ENCODE measurements around the gene FGF6. TPM values are rescaled to one million over a fixed set of nuclear protein-coding genes. Genes with fewer than 3 reads are reported as not detected.

FGF6 gene
- total RNA-seq, 1 donor = not detected

DNA sequence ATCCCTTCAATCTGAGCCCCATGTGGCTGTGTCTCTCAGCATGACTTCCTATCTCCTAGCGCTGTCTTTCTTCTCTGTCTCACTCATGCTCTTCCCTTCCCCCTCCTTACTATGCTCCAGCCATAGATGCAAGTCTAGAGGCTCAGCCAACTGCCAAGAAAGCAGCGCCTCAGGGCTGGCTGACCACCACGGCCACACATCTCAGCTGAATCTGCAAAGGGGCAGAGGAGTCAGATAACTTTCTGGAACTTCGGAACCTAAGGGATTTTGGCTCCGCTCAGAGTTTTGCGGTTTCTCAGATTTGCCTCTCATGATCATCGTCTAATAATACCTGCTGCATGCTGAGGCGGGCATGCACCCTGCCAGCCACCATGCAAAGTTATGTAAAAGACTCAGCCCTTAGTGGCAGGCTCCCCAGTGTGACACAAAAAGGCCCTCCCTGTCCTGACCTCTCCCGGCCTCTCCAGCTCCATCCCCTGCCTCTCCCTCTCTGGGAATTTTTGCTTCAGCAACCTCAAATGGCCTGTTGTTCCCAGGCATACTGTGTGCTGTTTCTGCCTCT is 5.0 kb upstream of the FGF6 start:
- Histone ChIP-seq H2AFZ (ENCODE audit: low read length) (no peak overlapping the region), H3K36me3 (ENCODE audit: insufficient read depth, low read length) (no peaks in the 10 kb centered on the region), H3K9me3 (ENCODE audit: low read depth, low read length) (no peaks in the 10 kb centered on the region), H4K20me1 (ENCODE audit: insufficient read depth, low read length) (no peaks in the 10 kb centered on the region), H3K4me3 (ENCODE audit: insufficient read depth, low read length) (no peak overlapping the region), H3K27ac (ENCODE audit: low read depth, low read length) (no peak overlapping the region), H3K27me3 (ENCODE audit: insufficient read depth, low read length) (peaks cover 7% of the 10 kb centered on the region), H3K79me2 (ENCODE audit: insufficient read depth, low read length) (no peaks in the 10 kb centered on the region), H3K4me1 (ENCODE audit: insufficient read depth, low read length) (no peaks in the 10 kb centered on the region), H3K4me2 (ENCODE audit: insufficient read depth, low read length) (no peak overlapping the region)
- peak; percentile 46 for DNase-seq (ENCODE audit: insufficient read length, low spot score, missing footprints)
- TF ChIP-seq, protein P1, sequence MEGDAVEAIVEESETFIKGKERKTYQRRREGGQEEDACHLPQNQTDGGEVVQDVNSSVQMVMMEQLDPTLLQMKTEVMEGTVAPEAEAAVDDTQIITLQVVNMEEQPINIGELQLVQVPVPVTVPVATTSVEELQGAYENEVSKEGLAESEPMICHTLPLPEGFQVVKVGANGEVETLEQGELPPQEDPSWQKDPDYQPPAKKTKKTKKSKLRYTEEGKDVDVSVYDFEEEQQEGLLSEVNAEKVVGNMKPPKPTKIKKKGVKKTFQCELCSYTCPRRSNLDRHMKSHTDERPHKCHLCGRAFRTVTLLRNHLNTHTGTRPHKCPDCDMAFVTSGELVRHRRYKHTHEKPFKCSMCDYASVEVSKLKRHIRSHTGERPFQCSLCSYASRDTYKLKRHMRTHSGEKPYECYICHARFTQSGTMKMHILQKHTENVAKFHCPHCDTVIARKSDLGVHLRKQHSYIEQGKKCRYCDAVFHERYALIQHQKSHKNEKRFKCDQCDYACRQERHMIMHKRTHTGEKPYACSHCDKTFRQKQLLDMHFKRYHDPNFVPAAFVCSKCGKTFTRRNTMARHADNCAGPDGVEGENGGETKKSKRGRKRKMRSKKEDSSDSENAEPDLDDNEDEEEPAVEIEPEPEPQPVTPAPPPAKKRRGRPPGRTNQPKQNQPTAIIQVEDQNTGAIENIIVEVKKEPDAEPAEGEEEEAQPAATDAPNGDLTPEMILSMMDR (IDR thresholded peaks at IDR 0.05; ENCODE audit: extremely low read depth, low read depth, low read length) = no peak

DNA sequence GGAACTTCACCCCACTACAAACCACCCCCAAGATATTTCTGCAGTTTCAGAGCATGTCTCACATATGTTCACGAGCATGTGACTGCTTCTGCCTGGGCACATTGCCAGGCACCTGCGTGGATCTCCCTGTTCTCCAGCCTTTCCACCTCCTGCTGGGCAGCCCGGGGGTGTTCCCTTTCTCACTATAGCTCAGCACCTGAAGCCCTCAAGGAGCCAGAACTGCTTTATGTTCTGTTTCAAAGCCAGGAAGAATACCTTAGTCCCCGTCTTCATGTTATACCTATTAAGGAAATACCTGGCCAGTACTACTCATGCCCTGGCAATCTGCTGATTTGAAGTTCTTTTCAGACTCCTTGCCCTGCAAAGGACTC is 4.2 kb upstream of the FGF6 start:
- Histone ChIP-seq H3K4me2 (ENCODE audit: insufficient read depth, low read length) (no peak overlapping the region), H3K27ac (ENCODE audit: low read depth, low read length) (no peak overlapping the region), H3K36me3 (ENCODE audit: insufficient read depth, low read length) (no peaks in the 10 kb centered on the region)

DNA sequence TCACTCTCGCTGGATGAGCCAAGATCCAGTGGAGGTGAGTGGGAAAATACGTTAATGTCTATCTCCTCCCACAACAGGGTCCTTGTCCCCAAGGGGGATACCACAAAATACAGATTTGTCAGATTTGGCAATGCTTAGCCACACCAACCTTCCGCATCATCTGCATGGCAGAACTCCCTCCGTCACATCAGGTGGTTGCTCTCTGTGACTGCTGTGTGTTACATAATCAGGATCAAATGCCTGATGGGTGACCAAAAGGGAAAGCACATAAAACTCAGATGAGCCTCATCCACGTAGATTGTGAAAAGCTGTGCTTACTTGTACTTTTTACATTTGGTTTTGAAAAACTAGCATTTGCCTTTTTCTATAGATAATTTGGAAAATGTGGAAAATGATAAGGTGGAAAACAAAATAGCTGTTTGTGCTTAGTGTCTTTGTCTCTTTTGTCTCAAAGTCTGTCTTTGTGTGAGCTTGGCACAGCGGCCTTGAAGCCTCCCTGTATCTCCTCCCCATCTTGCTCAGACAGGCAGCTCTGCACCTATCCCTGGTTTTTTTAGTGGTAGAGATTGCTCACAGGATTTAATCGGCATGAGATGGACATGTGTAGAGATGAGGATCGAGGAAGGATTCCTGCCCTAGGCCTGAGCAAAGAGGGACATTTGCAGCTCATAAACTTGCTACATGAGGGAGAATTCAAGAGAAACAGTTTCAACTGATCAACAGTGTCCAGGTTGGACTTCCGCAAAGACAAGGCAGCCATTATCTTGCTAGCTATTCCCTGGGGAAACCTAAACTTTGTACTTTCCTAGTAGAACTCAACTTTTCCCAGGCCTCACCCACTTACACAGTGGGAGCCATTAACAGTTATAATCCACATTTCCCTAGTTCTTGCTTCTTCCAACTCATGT is 3.6 kb upstream of the FGF6 start:
- Histone ChIP-seq H3K27me3 (ENCODE audit: insufficient read depth, low read length) (peaks cover 7% of the 10 kb centered on the region), H3K79me2 (ENCODE audit: insufficient read depth, low read length) (no peaks in the 10 kb centered on the region), H3K9me3 (ENCODE audit: low read depth, low read length) (no peaks in the 10 kb centered on the region), H3K27ac (ENCODE audit: low read depth, low read length) (no peak overlapping the region), H3K4me1 (ENCODE audit: insufficient read depth, low read length) (no peaks in the 10 kb centered on the region), H3K4me3 (ENCODE audit: insufficient read depth, low read length) (no peak overlapping the region), H3K36me3 (ENCODE audit: insufficient read depth, low read length) (no peaks in the 10 kb centered on the region), H3K4me2 (ENCODE audit: insufficient read depth, low read length) (no peak overlapping the region), H4K20me1 (ENCODE audit: insufficient read depth, low read length) (no peaks in the 10 kb centered on the region), H2AFZ (ENCODE audit: low read length) (no peak overlapping the region)
- TF ChIP-seq, protein P1 (IDR thresholded peaks at IDR 0.05; ENCODE audit: extremely low read depth, low read depth, low read length) = no peak
- no peak for DNase-seq (ENCODE audit: insufficient read length, low spot score, missing footprints)

More for the DNA sequence above, 4.2 kb upstream of the FGF6 start:
- H3K27me3 ChIP-seq (ENCODE audit: insufficient read depth, low read length) = peaks cover 7% of the 10 kb centered on the region
- H3K4me3 ChIP-seq (ENCODE audit: insufficient read depth, low read length) = no peak overlapping the region
- H3K4me1 ChIP-seq (ENCODE audit: insufficient read depth, low read length) = no peaks in the 10 kb centered on the region
- DNase-seq (ENCODE audit: insufficient read length, low spot score, missing footprints) = peak; percentile 51
- TF ChIP-seq, protein P1 (IDR thresholded peaks at IDR 0.05; ENCODE audit: extremely low read depth, low read depth, low read length) = no peak
- no peaks in the 10 kb centered on the region for H3K79me2 ChIP-seq (ENCODE audit: insufficient read depth, low read length)
- H2AFZ ChIP-seq (ENCODE audit: low read length) = no peak overlapping the region
- H4K20me1 ChIP-seq (ENCODE audit: insufficient read depth, low read length) = no peaks in the 10 kb centered on the region
- no peaks in the 10 kb centered on the region for H3K9me3 ChIP-seq (ENCODE audit: low read depth, low read length)

DNA sequence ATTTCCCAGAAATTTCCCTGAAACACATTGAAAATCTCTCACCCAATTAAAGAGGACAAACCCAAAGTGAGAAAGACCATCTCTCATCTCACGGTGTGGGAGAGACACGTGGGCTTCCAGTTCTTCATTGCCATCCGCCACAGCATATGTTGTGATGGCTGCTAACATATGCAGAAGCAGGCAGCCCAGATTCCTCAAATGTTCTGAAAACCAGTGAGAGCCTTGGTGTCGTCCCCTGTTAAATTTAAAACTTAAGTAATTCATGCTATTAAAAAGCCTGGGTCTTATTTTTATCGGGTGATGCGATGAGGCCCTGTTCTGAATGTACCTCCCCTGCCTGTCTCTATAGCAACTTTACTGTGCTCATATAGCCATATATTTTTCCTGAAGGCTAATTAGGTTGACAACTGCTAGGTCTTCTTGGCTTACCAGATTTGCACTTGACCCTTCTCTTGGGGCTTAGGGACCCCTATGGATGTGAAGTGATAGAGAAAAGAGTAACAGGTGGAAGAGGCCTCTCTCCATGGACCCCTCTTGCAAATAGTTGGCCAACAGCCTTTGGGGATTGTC is 2.8 kb upstream of the FGF6 start:
- H2AFZ ChIP-seq (ENCODE audit: low read length) = no peak overlapping the region
- no peaks in the 10 kb centered on the region for H3K9me3 ChIP-seq (ENCODE audit: low read depth, low read length)
- peaks cover 7% of the 10 kb centered on the region for H3K27me3 ChIP-seq (ENCODE audit: insufficient read depth, low read length)
- H3K79me2 ChIP-seq (ENCODE audit: insufficient read depth, low read length) = no peaks in the 10 kb centered on the region
- no peaks in the 10 kb centered on the region for H3K36me3 ChIP-seq (ENCODE audit: insufficient read depth, low read length)
- no peaks in the 10 kb centered on the region for H3K4me1 ChIP-seq (ENCODE audit: insufficient read depth, low read length)
- H3K27ac ChIP-seq (ENCODE audit: low read depth, low read length) = no peak overlapping the region
- no peak overlapping the region for H3K4me2 ChIP-seq (ENCODE audit: insufficient read depth, low read length)
- no peak overlapping the region for H3K4me3 ChIP-seq (ENCODE audit: insufficient read depth, low read length)
- no peak for DNase-seq (ENCODE audit: insufficient read length, low spot score, missing footprints)
- TF ChIP-seq, protein P1 (IDR thresholded peaks at IDR 0.05; ENCODE audit: extremely low read depth, low read depth, low read length) = no peak
- H4K20me1 ChIP-seq (ENCODE audit: insufficient read depth, low read length) = no peaks in the 10 kb centered on the region

Measured in osteoblast (primary cell).